ENCODE measurements around the gene RAB3D.

DNA sequence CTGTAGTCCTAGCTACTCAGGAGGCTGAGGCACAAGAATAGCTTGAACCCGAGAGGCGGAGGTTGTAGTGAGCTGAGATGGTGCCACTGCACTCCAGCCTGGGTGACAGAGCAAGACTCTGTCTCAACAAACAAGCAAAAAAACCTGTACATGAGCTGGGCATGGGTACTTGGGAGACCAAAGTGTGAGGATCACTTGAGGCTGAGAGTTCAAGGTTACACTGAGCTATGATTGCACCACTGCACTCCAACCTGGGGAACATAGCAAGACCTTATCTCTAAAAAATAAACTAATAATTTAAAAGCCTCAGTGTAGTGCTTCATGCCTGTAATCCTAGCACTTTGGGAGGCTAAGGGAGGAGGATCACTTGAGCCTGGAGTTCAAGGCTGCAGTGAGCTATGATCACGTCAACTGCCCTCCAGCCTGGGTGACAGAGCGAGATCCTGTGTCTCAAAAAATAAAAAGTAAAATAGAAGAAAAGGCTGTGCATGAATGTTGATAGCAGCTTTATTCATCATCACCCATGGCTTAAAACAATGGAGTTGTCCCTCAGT, 64.8 kb downstream of the RAB3D start:
- TF ChIP-seq POLR2AphosphoS5 (IDR thresholded peaks at IDR 0.05; ENCODE audit: low read depth, low read length) (no peak), SIN3A (IDR thresholded peaks at IDR 0.05; ENCODE audit: borderline replicate concordance, insufficient read depth, low read length) (no peak), TAF1 (IDR thresholded peaks at IDR 0.05; ENCODE audit: borderline replicate concordance, insufficient read depth, low read length) (no peak)
